ENCODE data around the gene TMEM178A. TPM values are rescaled to one million over a fixed set of nuclear protein-coding genes. Genes with fewer than 3 reads are reported as not detected.

The TMEM178A gene
- polyA plus RNA-seq, 1 donor, result 7.3 TPM

Other genes with a start within 250 kb of the TMEM178A start
- gene MAP4K3, start 228.6 kb upstream of the TMEM178A start, polyA plus RNA-seq, result 31.4 TPM
- 25.3 TPM for gene THUMPD2, start 113.3 kb downstream of the TMEM178A start, polyA plus RNA-seq